ENCODE measurements around the gene DOP1A.

Gene DOP1A

GRCh38 chr6:83098589-83098988, 31.1 kb downstream of the DOP1A start:
- H3K27me3 Mint-ChIP-seq, result no peaks in the 10 kb centered on the region
- no peak overlapping the region for H3K4me3 Mint-ChIP-seq
- H3K36me3 Mint-ChIP-seq, result peaks cover 31 to 39% of the 10 kb centered on the region in 2 donors
- no peak overlapping the region for H3K27ac Mint-ChIP-seq
- no peak for ATAC-seq (replicated peaks)
- H3K9me3 Mint-ChIP-seq, result peaks cover 5 to 7% of the 10 kb centered on the region in 2 donors
- DNase-seq, result no peak
- H3K4me1 Mint-ChIP-seq, result peaks cover 0 to 2% of the 10 kb centered on the region in 2 donors

- DNase-seq, result no peak
- no peak for ATAC-seq (replicated peaks)
These were observed 40.9 kb downstream of the DOP1A start for GRCh38 chr6:83108378-83108777.

GRCh38 chr6:83113258-83113657, 45.8 kb downstream of the DOP1A start:
- H3K9me3 Mint-ChIP-seq, result no peaks in the 10 kb centered on the region
- ATAC-seq (replicated peaks), result no peak
- H3K36me3 Mint-ChIP-seq, result peaks cover 0 to 15% of the 10 kb centered on the region in 2 donors
- H3K27ac Mint-ChIP-seq, result no peak overlapping the region
- H3K27me3 Mint-ChIP-seq, result no peaks in the 10 kb centered on the region
- H3K4me1 Mint-ChIP-seq, result peaks cover 0 to 3% of the 10 kb centered on the region in 2 donors
- H3K4me3 Mint-ChIP-seq, result no peak overlapping the region
- DNase-seq, result no peak

More at GRCh38 chr6:83108378-83108777, 40.9 kb downstream of the DOP1A start:
- Mint-ChIP-seq H3K36me3 (peaks cover 25 to 44% of the 10 kb centered on the region in 2 donors), H3K4me3 (no peak overlapping the region), H3K9me3 (peaks cover 6 to 7% of the 10 kb centered on the region in 2 donors), H3K4me1 (peaks cover 0 to 2% of the 10 kb centered on the region in 2 donors), H3K27me3 (no peaks in the 10 kb centered on the region), H3K27ac (no peak overlapping the region)

DNA sequence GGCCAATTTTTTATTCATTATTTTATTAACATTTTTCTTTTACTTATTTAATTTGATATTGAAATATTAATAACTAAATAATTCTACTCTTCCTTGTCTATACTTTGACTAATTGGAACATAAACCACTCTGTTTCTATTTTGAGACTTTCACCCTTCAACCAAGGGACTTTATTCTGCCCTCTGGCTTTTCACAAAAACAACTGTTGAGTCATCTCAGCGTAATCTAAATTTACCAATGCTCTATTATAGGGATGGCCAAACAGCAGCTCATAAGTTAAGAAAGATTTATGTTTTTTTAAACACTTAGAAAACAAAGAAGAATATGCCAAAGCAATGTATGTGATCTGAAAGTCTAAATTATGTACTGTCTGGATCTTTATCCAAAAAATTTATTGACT, 46.7 kb downstream of the DOP1A start:
- no peaks in the 10 kb centered on the region for H3K9me3 Mint-ChIP-seq
- no peak for ATAC-seq (replicated peaks)
- peaks cover 0 to 3% of the 10 kb centered on the region in 2 donors for H3K4me1 Mint-ChIP-seq
- DNase-seq, result no peak
- no peak overlapping the region for H3K27ac Mint-ChIP-seq
- peaks cover 0 to 17% of the 10 kb centered on the region in 2 donors for H3K36me3 Mint-ChIP-seq
- H3K27me3 Mint-ChIP-seq, result no peaks in the 10 kb centered on the region
- no peak overlapping the region for H3K4me3 Mint-ChIP-seq

DNA sequence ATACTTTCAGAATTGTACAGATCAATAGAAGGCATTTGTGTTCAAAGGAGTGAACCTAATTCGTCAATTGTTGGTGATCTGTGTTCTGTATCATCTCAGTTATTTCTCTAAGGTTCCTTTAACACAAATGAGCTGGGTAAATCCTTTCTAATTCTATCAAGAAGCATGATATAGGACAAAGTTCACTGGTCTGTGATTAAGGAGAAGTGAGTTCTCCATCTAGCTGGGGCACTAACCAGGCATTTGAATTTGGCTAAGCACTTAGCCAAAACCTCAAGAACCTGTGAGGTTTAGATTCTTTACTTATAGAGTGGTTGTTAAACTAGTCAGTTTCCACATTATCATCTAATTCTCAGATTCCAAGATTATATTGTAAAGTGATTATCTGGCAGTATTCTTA, 50.3 kb downstream of the DOP1A start:
- Mint-ChIP-seq H3K27me3 (no peaks in the 10 kb centered on the region), H3K27ac (no peak overlapping the region), H3K4me3 (no peak overlapping the region), H3K9me3 (no peaks in the 10 kb centered on the region), H3K36me3 (peaks cover 2 to 11% of the 10 kb centered on the region in 2 donors), H3K4me1 (peaks cover 0 to 1% of the 10 kb centered on the region in 2 donors)
- DNase-seq, result no peak
- no peak for ATAC-seq (replicated peaks)

- H3K36me3 Mint-ChIP-seq, result peaks cover 5 to 18% of the 10 kb centered on the region in 2 donors
- DNase-seq, result no peak
- no peak for ATAC-seq (replicated peaks)
- H3K4me1 Mint-ChIP-seq, result no peaks in the 10 kb centered on the region
- H3K27ac Mint-ChIP-seq, result no peak overlapping the region
- no peak overlapping the region for H3K4me3 Mint-ChIP-seq
- H3K9me3 Mint-ChIP-seq, result no peaks in the 10 kb centered on the region
- H3K27me3 Mint-ChIP-seq, result no peaks in the 10 kb centered on the region
These were observed 52.4 kb downstream of the DOP1A start for GRCh38 chr6:83119742-83120300.

- peaks cover 13 to 38% of the 10 kb centered on the region in 2 donors for H3K36me3 Mint-ChIP-seq
- DNase-seq (no peak), ATAC-seq (replicated peaks) (no peak)
- no peaks in the 10 kb centered on the region for H3K4me1 Mint-ChIP-seq
- H3K27ac Mint-ChIP-seq, result no peak overlapping the region
- H3K9me3 Mint-ChIP-seq, result no peaks in the 10 kb centered on the region
- H3K4me3 Mint-ChIP-seq, result no peak overlapping the region
- no peaks in the 10 kb centered on the region for H3K27me3 Mint-ChIP-seq
These were observed 57.1 kb downstream of the DOP1A start for GRCh38 chr6:83124553-83124952.

DNA sequence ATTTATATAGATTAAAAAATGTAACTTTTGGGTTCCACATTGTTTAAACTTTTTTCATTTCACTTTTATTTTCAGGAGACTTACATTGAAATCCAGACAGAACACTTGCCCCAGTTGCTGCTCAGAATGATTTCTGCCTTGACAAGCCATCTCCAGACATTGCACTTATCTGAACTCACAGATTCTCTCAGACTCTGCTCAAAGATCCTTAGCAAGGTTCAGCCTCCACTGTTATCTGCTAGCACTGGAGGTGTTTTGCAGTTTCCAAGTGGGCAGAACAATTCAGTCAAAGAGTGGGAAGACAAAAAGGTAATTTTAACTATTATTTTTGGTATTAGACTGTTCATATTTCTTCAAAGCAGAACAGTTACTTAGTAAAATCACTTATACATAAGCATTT, 58.0 kb downstream of the DOP1A start:
- peaks cover 13 to 41% of the 10 kb centered on the region in 2 donors for H3K36me3 Mint-ChIP-seq
- H3K27ac Mint-ChIP-seq, result no peak overlapping the region
- H3K4me1 Mint-ChIP-seq, result no peaks in the 10 kb centered on the region
- ATAC-seq (replicated peaks) (no peak), DNase-seq (no peak)
- no peaks in the 10 kb centered on the region for H3K9me3 Mint-ChIP-seq
- H3K4me3 Mint-ChIP-seq, result no peak overlapping the region
- H3K27me3 Mint-ChIP-seq, result no peaks in the 10 kb centered on the region

DNA sequence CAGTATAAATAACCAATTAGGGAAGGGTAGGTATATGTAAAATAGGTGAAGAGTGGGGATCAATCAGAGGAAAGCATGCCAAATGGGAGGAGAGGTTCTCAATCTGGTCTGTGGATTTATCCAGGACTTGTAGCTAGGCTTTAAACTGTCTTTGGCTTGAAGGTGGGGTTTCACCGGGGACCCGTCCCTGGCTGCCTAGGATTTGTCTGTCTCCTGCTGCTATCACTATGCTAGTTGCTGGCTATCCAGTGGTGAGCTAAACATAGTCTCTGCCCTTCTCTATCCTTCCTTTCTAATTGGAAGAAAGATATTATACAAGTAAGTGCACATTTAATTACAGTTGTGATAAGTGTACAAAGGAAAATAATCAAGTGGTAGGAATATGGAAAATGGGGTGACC, 58.8 kb downstream of the DOP1A start:
- no peak for ATAC-seq (replicated peaks)
- H3K36me3 Mint-ChIP-seq, result peaks cover 15 to 42% of the 10 kb centered on the region in 2 donors
- DNase-seq, result no peak
- H3K4me1 Mint-ChIP-seq, result no peaks in the 10 kb centered on the region
- H3K9me3 Mint-ChIP-seq, result no peaks in the 10 kb centered on the region
- H3K27me3 Mint-ChIP-seq, result no peaks in the 10 kb centered on the region
- peak overlapping the region; percentile 10 for H3K27ac Mint-ChIP-seq
- no peak overlapping the region for H3K4me3 Mint-ChIP-seq

DNA sequence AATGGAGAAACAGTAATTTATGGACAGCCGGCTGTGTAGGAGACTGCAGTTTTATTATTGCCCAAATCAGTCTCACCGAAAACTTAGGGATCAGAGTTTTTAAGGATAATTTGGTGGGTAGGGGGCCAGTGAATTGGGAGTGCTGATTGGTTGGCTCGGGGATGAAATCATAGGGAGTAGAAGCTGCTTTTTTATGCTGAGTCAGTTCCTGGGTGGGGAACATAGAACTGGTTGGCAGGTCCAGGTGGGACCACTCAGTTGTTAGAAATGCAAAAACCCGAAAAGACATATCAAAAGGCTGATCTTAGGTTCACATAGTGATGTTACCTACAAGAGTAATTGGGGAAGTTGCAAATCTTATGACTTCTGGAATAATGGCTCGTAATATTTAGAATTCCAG, 59.3 kb downstream of the DOP1A start:
- Mint-ChIP-seq H3K27me3 (no peaks in the 10 kb centered on the region), H3K27ac (no peak overlapping the region), H3K36me3 (peaks cover 15 to 42% of the 10 kb centered on the region in 2 donors), H3K4me1 (no peaks in the 10 kb centered on the region), H3K4me3 (no peak overlapping the region), H3K9me3 (no peaks in the 10 kb centered on the region)
- DNase-seq (no peak), ATAC-seq (replicated peaks) (no peak)

DNA sequence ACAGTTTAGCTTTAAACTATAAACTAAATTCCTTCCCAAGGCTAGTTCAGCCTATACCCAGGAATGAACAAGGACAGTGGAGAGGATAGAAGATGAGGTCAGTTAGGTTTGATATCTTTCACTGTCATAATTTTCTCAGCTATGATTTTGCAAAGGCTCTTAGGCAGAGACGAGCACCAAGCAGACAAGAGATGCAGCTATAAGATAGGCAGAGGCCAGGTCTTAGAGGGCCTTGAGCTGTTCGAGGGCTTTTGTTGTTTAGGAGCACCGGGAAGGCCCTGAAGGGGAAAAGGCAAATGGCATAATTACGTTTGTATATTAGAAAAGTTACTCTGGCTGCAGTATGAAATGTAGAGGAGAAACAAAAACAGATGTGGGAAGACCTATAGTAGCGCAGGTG, 59.8 kb downstream of the DOP1A start:
- H3K27ac Mint-ChIP-seq, result no peak overlapping the region
- H3K9me3 Mint-ChIP-seq, result no peaks in the 10 kb centered on the region
- H3K27me3 Mint-ChIP-seq, result no peaks in the 10 kb centered on the region
- DNase-seq (no peak), ATAC-seq (replicated peaks) (no peak)
- H3K4me1 Mint-ChIP-seq, result no peaks in the 10 kb centered on the region
- no peak overlapping the region for H3K4me3 Mint-ChIP-seq
- peaks cover 17 to 42% of the 10 kb centered on the region in 2 donors for H3K36me3 Mint-ChIP-seq

DNA sequence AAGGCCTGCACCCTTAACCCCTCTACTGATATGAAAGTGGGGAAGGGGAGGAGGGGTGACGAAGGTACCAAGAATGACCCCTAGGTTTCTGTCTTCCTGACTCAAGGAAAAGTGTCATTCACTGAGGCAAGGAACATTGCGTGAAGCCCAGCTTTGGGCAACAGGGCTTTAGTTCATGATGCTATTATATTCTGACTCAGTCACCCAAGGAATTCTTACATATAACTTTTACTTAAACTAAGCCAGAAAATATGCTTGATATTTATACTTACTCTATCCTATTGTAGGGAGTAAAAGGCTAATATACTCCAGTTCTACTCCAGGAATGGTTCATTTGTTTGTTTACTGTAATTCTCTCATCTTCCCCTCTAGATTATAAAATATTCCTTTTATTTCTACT, 60.5 kb downstream of the DOP1A start:
- Mint-ChIP-seq H3K4me1 (no peaks in the 10 kb centered on the region), H3K27ac (no peak overlapping the region), H3K27me3 (no peaks in the 10 kb centered on the region), H3K9me3 (no peaks in the 10 kb centered on the region), H3K36me3 (peaks cover 17 to 42% of the 10 kb centered on the region in 2 donors), H3K4me3 (no peak overlapping the region)
- DNase-seq (no peak), ATAC-seq (replicated peaks) (no peak)

GRCh38 chr6:83132121-83132520, 64.7 kb downstream of the DOP1A start:
- Mint-ChIP-seq H3K9me3 (no peaks in the 10 kb centered on the region), H3K36me3 (peaks cover 7 to 26% of the 10 kb centered on the region in 2 donors), H3K4me3 (no peak overlapping the region), H3K4me1 (no peaks in the 10 kb centered on the region), H3K27me3 (no peaks in the 10 kb centered on the region), H3K27ac (no peak overlapping the region)
- DNase-seq, result no peak
- no peak for ATAC-seq (replicated peaks)

DNA sequence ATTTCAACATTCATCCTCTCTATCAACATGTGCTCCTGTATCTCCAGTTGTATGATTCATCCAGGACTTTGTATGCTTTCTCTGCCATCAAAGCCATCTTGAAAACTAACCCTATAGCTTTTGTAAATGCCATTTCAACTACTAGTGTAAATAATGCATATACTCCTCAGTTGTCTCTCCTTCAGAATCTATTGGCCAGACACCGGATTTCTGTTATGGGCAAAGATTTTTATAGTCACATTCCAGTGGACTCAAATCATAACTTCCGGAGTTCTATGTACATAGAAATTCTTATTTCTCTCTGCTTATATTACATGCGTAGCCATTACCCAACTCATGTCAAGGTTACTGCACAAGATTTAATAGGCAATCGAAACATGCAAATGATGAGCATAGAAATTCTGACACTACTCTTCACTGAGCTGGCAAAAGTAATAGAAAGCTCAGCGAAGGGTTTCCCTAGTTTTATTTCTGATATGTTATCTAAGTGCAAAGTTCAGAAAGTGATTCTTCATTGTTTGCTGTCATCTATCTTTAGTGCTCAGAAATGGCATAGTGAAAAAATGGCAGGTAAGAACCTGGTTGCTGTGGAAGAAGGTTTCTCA, 70.7 kb downstream of the DOP1A start:
- Mint-ChIP-seq H3K36me3 (peaks cover 10 to 23% of the 10 kb centered on the region in 2 donors), H3K9me3 (no peaks in the 10 kb centered on the region), H3K4me1 (no peaks in the 10 kb centered on the region), H3K27ac (no peak overlapping the region), H3K4me3 (no peak overlapping the region), H3K27me3 (no peaks in the 10 kb centered on the region)
- no peak for DNase-seq
- ATAC-seq (replicated peaks), result no peak

DNA sequence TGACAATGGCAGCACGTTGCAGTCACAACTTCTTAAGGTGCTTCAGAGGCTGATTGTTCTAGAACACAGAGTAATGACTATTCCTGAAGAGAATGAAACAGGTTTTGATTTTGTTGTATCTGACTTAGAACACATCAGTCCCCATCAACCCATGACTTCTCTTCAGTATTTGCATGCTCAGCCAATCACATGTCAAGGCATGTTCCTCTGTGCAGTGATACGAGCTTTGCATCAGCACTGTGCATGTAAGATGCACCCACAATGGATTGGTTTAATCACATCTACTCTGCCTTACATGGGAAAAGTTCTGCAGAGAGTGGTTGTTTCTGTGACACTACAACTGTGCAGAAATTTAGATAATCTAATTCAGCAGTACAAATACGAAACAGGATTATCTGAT, 71.3 kb downstream of the DOP1A start:
- no peak overlapping the region for H3K27ac Mint-ChIP-seq
- ATAC-seq (replicated peaks), result no peak
- no peak for DNase-seq
- H3K36me3 Mint-ChIP-seq, result peaks cover 14 to 27% of the 10 kb centered on the region in 2 donors
- H3K4me3 Mint-ChIP-seq, result no peak overlapping the region
- H3K9me3 Mint-ChIP-seq, result no peaks in the 10 kb centered on the region
- H3K4me1 Mint-ChIP-seq, result no peaks in the 10 kb centered on the region
- no peaks in the 10 kb centered on the region for H3K27me3 Mint-ChIP-seq
